Right ventricle myocardium inferior (tissue), 1 donor: ENCODE data around the gene SLC22A1. TPM values are rescaled to one million over a fixed set of nuclear protein-coding genes. Genes with fewer than 3 reads are reported as not detected.

ENCODE experiments used
- ATAC-seq: fragments of 200-7000 bp; cut with Tn5 transposase; one replicate; pipeline ENCODE4 v1.9.1; 2020; ENCODE audit warnings: mild to moderate bottlenecking, moderate library complexity
- DNase-seq: peaks from one replicate; pipeline ENCODE4 v3.0.0; 2021; ENCODE audit errors: missing footprints
- intact Hi-C: fragments of 100-400 bp; cut with DNase I; formaldehyde crosslinking; loops from one replicate; pipeline ENCODE4 v1.11.0; 2022
- long read RNA-seq: library from polyadenylated mRNA; unstranded; transcript quantifications from one replicate; pipeline ENCODE4 v2.0.0, GENCODE V29; 2021
- total RNA-seq: library from RNA; stranded (reverse); fragmentation: NEBNext Ultra II Directional; extraction: Animal tissue kit (Norgen Biotek cat#: 25700); gene quantifications from one replicate; pipeline ENCODE4 v1.2.1, GENCODE V29; 2021
- donor health status: DM: no; HTN: yes; CAD: no; lungs with severe emphysema.

Gene SLC22A1
- 0.51 TPM for total RNA-seq
- long read RNA-seq = 0 reads

GRCh38 chr6:160121558-160121957 is at the start of gene SLC22A1:
TSS of gene SLC22A1 (plus strand) at chr6:160121815. CDS start at chr6:160121936, 121 bp downstream.
- DNase-seq (no peak), ATAC-seq (no peak)
- intact Hi-C loops = no loop called here

DNA sequence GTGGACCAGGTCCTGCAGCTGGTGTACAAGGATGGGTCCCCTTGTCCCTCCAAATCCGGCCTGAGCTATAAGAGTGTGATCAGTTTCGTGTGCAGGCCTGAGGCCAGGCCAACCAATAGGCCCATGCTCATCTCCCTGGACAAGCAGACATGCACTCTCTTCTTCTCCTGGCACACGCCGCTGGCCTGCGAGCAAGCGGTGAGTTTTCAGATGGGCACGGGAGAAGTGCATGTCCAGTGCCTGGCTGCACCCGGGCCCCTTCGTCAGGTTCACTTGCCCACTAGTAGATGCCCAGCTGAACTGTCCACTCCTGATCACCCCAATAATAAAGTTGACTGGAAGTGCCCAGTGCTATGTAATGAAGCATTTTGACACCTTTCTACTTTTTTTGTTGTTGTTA is 48.3 kb upstream of the SLC22A1 start:
- ATAC-seq (no peak), DNase-seq (no peak)
- intact Hi-C loops = loop anchor here (10.0 kb wide), 1 partner anchor 208 kb away; no protein-coding TSS in a partner anchor

GRCh38 chr6:160076009-160076408 is 45.6 kb upstream of the SLC22A1 start:
- no peak for ATAC-seq
- intact Hi-C loops = loop anchor here (10.0 kb wide), 1 partner anchor 211 kb away; no protein-coding TSS in a partner anchor
- no peak for DNase-seq

DNA sequence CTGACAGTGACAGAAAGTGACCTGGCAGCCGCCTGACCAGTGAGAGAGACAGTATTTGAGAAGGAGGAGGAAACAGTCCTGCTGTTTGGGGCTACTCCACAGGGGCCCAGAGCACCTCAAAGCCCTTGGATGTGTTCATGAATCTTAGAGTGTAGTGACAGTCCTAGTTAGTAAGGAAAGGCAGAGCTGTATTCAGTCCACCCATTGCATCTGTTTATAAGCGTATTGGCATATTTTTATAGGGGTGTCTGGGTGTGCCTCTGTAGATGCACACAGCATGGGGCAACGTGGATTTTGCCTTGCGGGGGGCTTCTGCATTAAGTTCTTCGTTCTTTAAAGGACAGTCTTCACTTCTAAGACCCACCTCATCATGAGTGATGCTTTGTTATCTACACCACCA is 44.6 kb upstream of the SLC22A1 start:
- no peak for DNase-seq
- no peak for ATAC-seq
- intact Hi-C loops = loop anchor here (10.0 kb wide), 1 partner anchor 212 kb away; no protein-coding TSS in a partner anchor

GRCh38 chr6:160077526-160077925 is 44.1 kb upstream of the SLC22A1 start:
- ATAC-seq (no peak), DNase-seq (no peak)
- intact Hi-C loops = loop anchor here (10.0 kb wide), 1 partner anchor 213 kb away; no protein-coding TSS in a partner anchor

GRCh38 chr6:160078883-160079685 is 42.5 kb upstream of the SLC22A1 start:
- ATAC-seq (no peak), DNase-seq (no peak)
- intact Hi-C loops = loop anchor here (10.0 kb wide), 1 partner anchor 214 kb away; no protein-coding TSS in a partner anchor

- intact Hi-C loops = loop anchor here (10.0 kb wide), 1 partner anchor 215 kb away; no protein-coding TSS in a partner anchor
- DNase-seq (no peak), ATAC-seq (no peak)
Observed at GRCh38 chr6:160079686-160080043, 42.0 kb upstream of the SLC22A1 start.

GRCh38 chr6:160080097-160080496 is 41.5 kb upstream of the SLC22A1 start:
- DNase-seq = no peak
- ATAC-seq = no peak
- intact Hi-C loops = no loop called here

GRCh38 chr6:160081398-160081797 is 40.2 kb upstream of the SLC22A1 start:
- DNase-seq (no peak), ATAC-seq (no peak)
- intact Hi-C loops = no loop called here

DNA sequence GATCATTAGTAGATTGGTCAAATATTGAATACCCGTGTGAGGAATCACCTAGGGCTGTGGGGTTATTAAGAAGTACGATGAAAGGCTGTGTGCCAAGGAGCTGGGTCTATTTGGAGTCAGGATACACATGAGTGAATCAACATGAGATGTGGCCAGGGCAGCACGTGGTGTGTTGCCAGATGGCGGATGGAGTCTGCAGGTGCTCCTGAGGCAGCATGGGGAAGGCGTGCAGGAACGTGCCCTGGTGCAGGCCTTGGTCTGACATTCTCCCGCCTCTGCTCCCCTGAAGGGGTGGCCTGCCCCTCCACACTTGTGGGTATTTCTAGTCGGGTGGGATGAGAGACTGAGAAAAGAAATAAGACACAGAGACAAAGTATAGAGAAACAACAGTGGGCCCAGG is 39.0 kb upstream of the SLC22A1 start:
- intact Hi-C loops = no loop called here
- ATAC-seq (no peak), DNase-seq (no peak)

GRCh38 chr6:160084198-160084776 is 37.3 kb upstream of the SLC22A1 start:
- no peak for ATAC-seq
- DNase-seq = no peak
- intact Hi-C loops = no loop called here

DNA sequence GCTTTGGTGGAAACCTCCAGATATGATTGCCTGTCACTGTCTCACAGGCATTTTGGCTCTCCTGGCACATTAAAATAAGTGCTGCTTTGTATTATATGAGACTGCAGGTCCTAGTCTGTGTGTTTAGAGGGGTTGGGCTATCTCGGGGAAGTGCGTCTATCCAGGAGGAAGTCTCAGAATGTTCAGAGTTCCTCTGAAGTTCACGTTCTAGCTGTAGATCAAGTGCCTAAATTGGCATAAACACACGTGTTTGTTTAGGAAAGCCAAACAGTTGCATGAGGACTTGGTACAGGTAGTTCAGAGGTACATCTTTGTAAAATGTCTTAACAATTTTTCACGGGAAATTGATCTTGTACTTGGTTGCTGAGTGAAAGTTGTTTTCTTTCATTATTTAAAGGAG is 36.4 kb upstream of the SLC22A1 start:
- ATAC-seq (no peak), DNase-seq (no peak)
- intact Hi-C loops = no loop called here

GRCh38 chr6:160085713-160086505 is 35.7 kb upstream of the SLC22A1 start:
- DNase-seq = no peak
- no peak for ATAC-seq
- intact Hi-C loops = no loop called here

- DNase-seq = no peak
- intact Hi-C loops = no loop called here
- ATAC-seq = no peak
Observed at GRCh38 chr6:160086754-160087153, 34.9 kb upstream of the SLC22A1 start.

- ATAC-seq = peak; percentile 81
- no peak for DNase-seq
- intact Hi-C loops = loop anchor here (2.0 kb wide), 1 partner anchor 367 kb away; no protein-coding TSS in a partner anchor
Observed at GRCh38 chr6:160088069-160088783, 33.4 kb upstream of the SLC22A1 start.

GRCh38 chr6:160088784-160089533 is 32.7 kb upstream of the SLC22A1 start:
- intact Hi-C loops = loop anchor here (2.0 kb wide), 1 partner anchor 366 kb away; no protein-coding TSS in a partner anchor
- no peak for ATAC-seq
- DNase-seq = no peak

GRCh38 chr6:160089534-160089897 is 32.1 kb upstream of the SLC22A1 start:
- no peak for ATAC-seq
- DNase-seq = no peak
- intact Hi-C loops = loop anchor here (2.0 kb wide), 1 partner anchor 365 kb away; no protein-coding TSS in a partner anchor
